ENCODE measurements around the gene THAP7. TPM values are rescaled to one million over a fixed set of nuclear protein-coding genes. Genes with fewer than 3 reads are reported as not detected.

The THAP7 gene
- polyA plus RNA-seq, 4 donors, result 16.0 to 28.9 (median 22.5) TPM

DNA sequence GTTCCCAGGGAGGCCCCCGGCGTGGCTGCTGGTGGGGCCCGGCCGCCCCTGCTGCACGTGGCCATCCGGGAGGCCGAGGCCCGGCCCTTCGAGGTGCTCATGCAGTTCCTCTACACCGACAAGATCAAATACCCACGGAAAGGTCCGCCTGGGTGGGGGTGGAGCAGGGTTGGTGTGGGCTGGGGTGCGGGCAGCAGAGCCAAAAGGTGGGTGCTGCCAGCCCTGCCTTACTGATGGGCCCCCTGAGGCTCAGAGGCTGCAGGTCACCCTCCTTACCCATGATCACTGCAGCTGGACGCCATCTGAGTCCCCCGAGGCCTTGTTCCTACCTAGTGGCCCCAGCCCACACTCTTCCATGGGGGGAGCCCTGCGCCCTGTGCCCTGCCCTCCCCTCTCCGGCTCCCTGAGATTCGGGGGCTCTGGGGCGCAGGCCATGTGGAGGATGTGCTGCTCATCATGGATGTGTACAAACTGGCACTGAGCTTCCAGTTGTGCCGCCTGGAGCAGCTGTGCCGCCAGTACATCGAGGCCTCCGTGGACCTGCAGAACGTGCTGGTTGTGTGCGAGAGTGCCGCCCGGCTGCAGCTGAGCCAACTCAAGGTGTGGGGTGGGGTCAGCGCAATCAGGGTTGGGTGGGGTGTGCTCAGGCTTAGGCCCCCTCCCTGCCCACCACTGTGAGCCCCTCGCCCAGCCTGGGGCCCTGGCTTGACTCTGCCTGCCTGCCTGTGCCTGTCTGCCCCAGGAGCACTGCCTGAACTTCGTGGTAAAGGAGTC lies 7.6 kb downstream of the THAP7 start:
- DNase-seq (ENCODE audit: low read depth in 4 of 4, low spot score in 2 of 4), result no peak

DNA sequence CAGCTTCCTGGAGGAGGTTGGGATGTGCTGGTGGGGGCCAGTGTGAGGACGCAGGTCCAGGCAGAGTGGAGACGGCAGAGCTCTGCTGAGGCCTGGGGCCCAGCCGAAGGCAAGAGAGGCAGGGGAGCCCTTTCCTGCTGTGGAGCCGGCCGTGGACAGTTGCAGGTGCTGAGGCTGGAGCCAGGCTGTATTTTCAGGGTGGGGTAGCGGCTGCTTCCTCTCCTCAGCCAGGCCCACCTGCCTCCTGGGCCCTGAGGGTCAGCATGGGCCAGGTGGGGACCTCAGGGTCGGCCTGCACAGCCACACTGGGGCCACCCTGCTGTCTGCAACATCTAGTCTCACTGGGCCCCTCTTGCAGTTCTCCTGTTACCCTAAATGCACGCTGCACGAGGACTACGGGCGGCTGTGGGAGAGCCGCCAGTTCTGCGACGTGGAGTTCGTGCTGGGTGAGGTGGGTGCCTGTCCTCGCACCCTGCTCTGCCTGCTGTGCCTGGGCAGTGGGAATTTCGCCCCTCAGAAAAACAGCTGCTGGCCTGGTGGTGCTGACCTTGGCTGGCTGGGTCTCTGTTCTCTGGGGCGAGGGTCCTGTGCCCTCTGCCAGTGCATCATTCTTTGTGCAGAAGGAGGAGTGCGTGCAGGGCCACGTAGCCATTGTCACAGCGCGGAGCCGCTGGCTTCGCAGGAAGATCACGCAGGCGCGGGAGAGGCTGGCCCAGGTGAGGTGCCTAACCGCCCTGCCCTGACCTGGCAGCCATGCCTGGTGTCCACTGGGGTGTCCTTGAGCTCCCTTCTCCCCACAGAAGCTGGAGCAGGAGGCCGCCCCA lies 8.4 kb downstream of the THAP7 start:
- no peak for DNase-seq (ENCODE audit: low read depth in 4 of 4, low spot score in 2 of 4)

DNA sequence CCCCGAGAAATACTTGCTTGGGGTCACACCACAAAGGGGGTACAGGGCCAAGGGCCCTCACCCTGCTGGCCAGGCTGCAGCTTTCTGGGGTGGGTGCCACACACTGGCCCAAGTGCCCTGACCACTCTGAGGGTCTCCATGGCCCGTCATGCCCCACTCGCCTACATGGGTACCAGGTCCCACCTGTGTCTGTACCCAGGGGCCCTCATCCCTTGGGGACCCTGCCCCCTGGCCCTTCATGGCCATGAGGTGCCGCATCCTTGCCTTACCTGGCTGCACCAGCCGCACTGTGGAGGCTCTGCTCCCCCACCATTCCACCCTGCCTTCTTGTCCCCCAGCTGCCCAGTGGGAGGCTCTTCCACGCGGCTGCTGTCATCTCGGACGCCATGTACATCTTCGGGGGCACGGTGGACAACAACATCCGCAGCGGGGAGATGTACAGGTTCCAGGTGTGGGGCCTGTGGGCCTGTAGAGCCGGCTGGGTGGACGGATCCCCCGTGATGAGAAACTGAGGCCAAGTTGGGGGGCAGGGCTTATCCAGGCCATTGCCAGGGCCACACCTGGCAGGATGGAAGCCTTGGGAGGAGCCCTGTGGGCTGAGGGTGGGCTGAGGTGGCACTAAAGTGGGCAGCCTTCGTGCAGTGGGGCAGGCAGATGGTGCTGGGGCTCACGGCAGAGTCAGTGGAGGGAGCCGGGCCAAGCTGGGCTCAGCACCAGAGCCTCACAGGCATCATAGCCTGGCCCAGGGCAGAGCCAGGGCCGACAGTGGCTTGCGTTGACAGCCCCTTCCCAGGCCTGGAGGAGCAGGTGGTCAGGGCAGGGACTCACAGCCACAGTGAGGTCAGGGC lies 9.2 kb downstream of the THAP7 start:
- no peak for DNase-seq (ENCODE audit: low read depth in 4 of 4, low spot score in 2 of 4)

DNA sequence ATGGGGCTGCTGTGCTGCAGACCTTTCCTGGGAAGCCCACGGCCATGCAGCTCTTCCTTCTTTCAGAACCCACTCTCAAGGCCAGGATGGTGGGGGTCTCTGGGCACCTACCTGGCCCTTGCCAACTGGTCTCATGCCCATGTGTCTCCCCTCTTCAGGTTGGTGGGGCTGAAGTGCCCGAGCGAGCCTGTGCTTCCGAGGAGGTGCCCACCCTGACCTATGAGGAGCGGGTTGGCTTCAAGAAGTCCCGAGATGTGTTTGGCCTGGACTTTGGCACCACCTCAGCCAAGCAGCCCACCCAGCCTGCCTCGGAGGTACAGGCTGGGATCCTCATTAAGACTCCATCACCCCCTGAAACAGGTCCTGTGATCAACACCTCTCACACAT lies 9.9 kb downstream of the THAP7 start:
- no peak for DNase-seq (ENCODE audit: low read depth in 4 of 4, low spot score in 2 of 4)

DNA sequence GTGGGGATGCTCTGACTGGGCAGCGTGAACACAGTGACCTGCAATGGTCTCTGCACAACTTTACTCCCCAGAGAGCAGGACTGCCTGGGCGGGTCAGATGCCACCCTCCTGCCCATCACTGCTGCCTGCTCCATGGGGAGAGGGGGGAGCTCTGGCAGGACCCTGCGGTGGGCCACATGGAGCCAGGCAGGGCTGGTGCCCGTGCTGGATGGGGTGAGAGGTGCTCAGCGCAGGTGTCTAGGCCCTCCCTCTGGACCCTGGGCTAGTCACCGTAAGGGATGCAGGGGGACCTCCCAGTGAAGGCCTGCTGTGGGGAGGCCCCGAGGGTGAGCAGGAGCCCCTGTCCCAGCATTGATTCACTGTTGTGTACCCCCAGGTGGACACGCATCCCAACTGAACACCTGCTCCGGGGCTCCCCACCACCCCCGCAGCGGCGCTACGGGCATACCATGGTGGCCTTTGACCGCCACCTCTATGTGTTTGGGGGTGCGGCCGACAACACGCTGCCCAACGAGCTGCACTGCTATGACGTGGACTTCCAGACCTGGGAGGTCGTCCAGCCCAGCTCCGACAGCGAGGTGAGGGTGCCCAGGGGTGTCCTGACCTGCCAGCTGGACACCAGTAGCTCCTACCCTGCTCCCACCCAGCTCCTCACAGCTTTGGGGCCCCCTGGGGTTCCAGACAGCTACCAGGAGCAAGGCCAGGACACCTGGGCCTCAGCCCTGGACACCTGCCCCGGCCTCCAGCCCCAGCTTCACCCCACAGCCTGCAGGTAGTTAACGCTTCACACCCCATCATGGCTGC lies 10.5 kb downstream of the THAP7 start:
- no peak for DNase-seq (ENCODE audit: low read depth in 4 of 4, low spot score in 2 of 4)

DNA sequence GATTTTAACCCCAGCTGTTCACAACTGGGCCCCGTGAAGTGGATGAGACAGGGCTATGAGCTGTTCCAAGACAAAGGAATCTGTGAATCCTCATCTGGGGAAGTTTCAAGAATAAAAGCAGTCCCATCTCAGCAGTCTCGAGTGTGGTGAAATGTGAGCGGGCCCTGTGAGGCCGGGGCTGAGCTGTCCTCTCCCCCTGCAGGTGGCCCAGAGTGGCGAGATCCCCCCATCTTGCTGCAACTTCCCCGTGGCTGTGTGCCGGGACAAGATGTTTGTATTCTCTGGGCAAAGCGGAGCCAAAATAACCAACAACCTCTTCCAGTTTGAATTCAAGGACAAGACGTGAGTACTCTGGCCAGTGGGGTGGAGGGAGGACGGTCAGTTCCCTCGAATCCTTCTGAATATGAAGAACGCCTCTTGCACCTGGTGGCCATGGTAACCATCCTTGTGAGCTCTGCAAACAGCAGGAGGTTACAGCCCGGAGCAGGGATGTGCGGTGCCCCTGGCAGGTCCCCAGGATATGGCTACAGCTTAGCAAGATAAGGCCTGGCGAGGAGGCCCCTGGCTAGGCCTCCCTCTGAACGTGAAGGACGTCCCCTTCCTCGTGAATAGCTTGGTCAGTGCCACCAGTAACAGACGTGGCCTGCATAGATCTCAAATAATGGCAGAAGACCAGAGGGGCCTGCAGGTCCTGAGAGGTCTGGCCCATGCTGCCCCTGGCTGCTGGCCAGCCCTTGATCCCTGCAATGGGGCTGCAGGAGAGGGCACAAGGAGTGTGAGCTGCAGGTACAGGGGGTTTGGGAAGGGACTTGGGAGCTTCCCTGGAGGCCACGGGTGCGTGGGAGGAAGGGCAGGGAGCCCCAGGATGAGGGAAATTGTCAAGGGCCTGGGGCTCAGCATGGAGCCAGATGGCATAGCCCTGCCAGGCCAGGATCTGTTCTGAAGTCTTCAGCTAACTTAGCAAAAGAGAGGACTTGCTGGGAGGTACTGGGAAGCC lies 11.4 kb downstream of the THAP7 start:
- no peak for DNase-seq (ENCODE audit: low read depth in 4 of 4, low spot score in 2 of 4)

DNA sequence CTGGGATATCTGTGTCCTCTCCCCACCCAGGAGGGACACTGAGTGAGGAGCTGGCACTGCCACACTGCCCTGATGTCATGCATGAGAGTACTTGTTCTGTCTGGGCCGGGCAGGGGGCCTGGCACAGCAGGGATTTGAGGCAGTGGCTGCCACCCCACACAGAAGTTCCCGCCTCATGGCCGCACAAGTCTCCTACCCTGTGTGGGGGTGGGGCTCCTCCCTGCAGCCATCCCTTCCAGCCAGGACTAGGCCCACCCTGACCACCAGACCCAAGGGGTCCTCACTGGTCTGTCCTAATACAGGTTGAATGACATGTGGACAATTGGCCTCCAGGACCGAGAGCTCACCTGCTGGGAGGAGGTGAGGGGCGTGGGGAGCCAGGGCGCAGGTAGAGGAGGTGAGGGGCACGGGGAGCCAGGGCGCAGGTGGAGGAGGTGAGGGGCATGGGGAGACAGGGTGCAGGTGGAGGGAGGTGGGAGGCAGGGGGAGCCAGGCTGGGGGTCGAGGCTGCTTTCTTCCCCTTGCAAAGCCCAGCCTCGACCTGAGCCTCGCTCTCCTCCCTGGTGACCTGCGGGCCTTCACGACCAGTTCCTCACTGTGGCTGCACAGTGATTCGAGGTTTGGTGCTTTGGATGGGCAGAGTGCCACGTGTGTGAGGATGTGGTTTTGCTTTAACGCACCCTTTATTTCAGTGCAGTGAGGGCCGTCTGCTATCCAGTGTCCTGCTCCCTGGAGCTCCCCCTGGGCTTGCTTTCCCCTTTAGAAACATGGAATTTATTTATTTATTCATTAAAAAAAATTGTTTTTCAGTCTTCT lies 12.4 kb downstream of the THAP7 start:
- no peak for DNase-seq (ENCODE audit: low read depth in 4 of 4, low spot score in 2 of 4)

DNA sequence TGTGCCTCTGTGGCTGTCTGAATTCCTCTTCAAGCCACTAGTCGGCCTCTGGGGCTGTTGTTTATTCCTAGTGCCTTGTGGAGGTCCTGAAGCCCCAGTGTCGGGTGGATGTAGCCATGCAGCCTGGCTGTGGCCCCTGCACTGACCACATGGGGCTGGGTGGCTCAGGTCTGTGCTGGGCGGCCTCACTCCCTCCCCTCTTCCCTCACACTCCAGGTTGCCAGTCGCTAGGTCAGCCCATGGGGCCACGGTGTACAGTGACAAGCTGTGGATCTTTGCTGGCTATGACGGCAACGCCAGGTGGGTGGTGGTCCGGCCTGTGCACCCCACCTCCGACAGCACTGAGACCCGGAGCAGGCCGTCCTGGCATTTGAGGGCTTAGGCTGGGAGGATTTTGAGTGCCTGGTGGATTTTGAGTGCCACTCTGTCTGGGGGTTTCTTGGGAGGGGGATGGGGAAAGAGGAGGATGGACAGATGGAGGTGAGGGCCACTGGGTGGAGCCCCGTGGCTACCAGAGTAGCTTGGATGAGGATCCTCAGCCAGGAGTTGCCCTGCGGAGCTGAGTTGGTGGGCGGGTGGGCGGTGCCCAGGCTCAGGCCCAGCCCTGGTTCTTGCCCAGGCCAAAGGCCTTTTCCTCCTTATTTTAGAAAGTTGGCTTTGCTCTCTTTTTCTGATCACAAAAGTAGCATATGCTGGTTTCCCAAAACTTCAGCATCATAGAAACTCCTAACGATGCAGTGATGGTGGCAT lies 13.2 kb downstream of the THAP7 start:
- DNase-seq (ENCODE audit: low read depth in 4 of 4, low spot score in 2 of 4), result no peak

DNA sequence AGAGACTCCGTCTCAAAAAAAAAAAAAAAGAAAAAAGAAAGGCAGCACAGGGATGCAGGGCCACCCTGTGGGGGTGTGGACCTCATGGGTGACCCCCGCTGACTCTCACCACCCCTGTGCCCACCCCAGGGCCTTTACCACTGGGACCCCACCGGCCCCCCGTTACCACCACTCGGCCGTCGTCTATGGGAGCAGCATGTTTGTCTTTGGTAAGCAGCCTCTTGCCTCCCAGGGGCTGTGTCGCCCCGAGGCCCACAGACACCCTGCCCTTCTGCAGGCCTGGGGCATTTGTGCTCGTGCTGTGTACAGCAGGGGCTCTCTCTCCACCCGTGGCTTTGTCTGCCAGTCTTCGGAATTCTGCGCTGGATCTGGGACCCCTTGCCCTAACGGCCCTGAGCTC lies 14.5 kb downstream of the THAP7 start:
- DNase-seq (ENCODE audit: low read depth in 4 of 4, low spot score in 2 of 4), result no peak

DNA sequence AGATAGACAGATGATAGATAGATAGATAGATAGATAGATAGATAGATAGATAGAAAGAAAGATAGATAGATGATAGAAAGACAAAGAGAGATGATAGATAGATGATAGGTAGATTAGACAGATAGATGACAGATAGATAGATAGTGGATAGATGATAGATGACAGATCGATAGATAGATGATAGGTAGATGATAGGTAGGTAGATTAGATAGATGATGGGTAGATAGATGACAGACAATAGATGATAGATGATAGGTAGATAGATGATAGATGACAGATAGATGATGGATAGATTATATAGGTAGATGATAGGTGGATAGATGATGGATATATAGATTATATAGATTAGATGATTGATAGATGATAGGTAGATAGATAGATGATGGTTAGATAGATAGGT lies 15.6 kb downstream of the THAP7 start:
- DNase-seq (ENCODE audit: low read depth in 4 of 4, low spot score in 2 of 4), result no peak

DNA sequence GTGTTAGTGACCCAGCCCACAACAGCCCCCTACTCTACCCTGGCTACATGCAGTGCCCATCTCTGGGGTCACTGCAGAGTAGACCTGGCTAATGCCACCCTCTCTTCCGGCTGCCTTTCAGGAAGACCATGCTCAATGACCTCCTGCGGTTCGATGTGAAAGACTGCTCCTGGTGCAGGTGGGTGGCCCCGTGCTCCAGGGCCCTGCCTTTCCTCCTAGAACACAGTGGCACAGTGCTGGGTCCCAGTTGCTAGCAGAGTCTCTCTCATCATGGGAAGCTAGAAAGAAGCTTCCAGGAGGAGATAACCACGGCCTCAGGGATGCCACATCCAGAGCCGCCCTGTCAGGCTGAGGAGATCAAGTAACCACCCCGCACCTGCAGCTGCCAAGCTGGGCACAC lies 16.2 kb downstream of the THAP7 start:
- DNase-seq (ENCODE audit: low read depth in 4 of 4, low spot score in 2 of 4), result no peak

DNA sequence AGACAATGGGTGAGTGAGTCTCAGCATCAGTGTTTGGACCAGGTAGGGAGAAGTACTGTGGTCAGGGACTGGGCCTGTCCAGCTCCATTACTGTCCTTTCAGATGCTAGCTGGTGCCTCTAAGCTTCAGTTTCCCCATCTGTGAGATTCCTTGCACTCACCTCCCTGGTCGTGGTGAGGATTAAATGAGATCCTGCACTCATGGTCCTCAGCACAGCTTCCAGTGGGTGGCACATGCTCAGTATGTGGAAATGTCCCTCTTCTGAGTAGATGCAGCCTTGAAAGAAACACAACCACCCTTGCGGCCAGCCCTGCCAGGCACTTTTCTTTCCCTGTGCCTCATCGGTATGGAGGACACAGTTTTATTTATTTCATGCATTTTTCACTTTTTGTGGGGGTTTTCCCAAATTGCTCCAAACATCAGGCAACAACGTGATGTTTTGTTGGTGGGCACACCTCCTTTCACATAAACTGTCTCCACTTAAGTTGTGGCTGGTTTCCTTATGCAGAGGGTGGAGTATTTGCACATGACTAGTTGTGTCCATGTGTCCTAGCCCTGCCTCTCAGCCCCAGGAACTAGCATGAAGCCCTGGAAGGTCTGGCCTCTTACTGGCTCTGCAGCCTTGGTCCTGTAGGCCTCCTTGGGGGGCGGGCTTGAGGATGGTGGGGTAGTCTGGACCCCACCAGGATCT lies 18.7 kb downstream of the THAP7 start:
- no peak for DNase-seq (ENCODE audit: low read depth in 4 of 4, low spot score in 2 of 4)

DNA sequence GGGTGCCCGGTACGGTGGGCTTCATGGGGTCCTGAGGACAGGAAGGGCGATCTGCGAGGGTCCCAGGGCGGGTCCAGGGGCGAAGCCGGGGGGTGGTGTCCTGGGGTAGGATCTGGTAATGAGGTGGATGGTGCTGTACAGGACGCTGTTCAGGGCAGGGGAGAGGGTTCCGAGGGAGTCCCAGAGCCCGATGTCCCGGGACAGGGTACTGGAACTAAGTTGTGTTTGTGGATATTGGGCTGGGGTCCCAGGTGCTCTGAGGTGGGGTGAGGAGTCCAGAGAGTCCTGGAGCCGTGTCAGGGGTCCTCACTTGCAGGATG lies 19.4 kb downstream of the THAP7 start:
- no peak for DNase-seq (ENCODE audit: low read depth in 4 of 4, low spot score in 2 of 4)

DNA sequence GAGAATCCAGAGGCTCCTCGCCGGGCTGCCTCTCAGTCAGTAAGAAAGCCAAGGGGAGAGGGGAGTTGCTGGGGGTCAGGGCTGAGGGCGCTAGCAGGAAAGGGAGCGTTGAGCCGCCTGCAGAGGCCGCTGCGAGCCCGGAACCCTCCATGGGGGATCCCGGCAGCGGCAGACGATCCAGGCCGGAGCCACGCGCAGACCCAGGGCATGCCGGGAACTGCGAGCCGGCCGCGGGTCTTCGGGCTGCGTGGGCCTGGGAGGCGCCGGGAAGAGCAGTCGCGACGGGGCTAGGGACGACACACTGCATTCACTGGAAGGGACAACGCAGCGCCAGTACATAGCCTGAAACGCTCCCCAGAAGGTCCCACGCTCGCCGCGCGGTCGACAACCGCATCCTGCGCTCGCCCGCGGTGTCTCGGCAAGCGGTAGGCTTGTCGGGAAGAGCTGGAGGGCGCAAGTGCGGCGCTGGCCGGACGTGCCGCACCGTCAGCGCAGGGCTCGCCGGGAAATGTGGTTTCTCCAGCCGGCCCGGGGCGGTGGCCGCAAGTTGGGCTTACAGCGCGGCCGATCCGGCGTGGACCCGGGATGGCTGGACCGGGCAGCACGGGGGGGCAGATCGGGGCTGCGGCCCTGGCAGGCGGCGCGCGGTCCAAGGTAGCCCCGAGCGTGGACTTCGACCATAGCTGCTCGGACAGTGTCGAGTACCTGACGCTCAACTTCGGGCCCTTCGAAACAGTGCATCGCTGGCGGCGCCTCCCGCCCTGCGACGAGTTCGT lies 19.9 kb downstream of the THAP7 start, which contains the start of gene LZTR1:
Gene LZTR1, plus strand, starts transcription at position 511 of the 776 bp plus-strand sequence. Its CDS starts 75 bp downstream, at position 586.
- peak in 3 of 4 donors; percentile 65 to 77 (median 70) for DNase-seq (ENCODE audit: low read depth in 4 of 4, low spot score in 2 of 4)

DNA sequence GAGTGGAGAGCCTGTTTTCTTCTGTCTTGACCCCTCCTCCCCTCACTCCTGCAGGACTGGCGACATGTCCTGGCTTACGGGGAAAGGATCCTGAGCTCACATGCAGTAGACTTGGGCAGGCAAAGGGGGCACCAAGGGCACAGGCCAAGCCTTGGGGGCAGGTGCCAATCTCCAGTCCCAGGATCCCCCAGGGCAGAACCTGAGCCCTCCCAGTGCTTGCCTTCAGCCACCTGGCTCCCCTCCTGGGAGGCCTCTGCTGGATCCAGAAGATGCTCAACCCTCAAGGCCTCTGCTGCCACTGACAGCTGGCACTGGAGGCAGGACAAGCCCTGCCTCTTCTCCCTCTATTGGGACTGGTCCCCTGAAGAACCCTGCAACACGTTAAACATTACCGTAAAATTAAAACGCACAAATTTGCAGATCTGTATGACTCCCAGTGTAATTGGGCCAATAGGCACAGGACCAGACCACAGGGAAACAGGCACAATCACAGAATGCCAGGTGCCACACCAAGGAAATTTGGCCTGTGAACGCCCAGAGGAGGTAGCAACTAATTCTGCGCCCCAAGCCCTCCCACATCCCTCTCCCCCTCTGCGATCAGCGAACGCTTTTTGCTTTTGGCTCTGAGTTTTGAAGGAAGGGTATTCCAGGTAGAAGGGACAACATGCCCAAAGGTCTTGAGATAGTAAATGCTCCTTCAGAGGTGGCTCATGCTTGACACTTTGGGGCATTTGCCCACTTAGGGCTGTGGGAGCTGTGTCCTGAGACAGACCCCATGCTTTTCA lies 20.8 kb downstream of the THAP7 start:
- no peak for DNase-seq (ENCODE audit: low read depth in 4 of 4, low spot score in 2 of 4)
